Keratinocyte (primary cell): ENCODE results near the gene SMIM11.

ENCODE experiments used
- EZH2 ChIP-seq: IDR thresholded peaks from one replicate; pipeline ENCODE4 v1.6.1; 2012; ENCODE audit warnings: inconsistent platforms, mild to moderate bottlenecking, low read length, moderate library complexity
- TF ChIP-seq, protein P1 (sequence below), 3 experiments: IDR thresholded peaks in 1 of 3; conservative IDR thresholded peaks in 1 of 3; optimal IDR thresholded peaks in 1 of 3; 2 replicates in 2 of 3; 3 replicates in 1 of 3; pipeline versions ENCODE3 to v1.5.1; 2011; ENCODE audit warnings: low read length in 3 of 3, mild to moderate bottlenecking in 3 of 3, moderate library complexity in 2 of 3, control low read depth in 1 of 3, inconsistent platforms in 1 of 3; ENCODE audit not compliant: insufficient read depth in 2 of 3; ENCODE audit errors: extremely low read depth in 1 of 3

DNA sequence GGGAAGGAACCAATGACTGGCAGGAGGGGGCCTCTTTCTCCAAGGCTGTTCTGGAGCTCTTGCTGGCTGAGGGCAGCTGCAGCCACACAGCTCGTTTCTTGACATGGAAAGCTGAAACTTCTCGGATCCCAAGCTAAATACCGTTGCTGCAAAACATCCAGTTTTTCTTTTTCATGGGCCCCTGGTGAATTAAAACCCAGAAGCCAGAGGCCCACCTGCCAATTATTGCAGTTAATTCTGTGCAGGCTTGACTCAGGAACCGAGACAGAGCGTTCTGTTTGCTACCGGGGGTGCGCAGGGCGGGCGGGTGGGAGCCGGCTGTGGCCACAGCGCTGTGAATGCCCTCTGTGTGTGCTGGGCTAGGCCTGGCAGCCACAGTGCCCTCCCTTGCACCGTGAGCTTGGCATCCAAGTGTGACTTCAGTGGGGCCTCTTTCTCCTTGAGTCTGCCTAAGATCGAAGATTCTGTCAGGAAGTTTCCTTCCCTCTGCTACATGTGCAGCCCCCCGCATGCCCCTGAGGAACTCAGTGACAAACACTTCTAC, 31.4 kb upstream of the SMIM11 start:
- TF ChIP-seq, protein P1, sequence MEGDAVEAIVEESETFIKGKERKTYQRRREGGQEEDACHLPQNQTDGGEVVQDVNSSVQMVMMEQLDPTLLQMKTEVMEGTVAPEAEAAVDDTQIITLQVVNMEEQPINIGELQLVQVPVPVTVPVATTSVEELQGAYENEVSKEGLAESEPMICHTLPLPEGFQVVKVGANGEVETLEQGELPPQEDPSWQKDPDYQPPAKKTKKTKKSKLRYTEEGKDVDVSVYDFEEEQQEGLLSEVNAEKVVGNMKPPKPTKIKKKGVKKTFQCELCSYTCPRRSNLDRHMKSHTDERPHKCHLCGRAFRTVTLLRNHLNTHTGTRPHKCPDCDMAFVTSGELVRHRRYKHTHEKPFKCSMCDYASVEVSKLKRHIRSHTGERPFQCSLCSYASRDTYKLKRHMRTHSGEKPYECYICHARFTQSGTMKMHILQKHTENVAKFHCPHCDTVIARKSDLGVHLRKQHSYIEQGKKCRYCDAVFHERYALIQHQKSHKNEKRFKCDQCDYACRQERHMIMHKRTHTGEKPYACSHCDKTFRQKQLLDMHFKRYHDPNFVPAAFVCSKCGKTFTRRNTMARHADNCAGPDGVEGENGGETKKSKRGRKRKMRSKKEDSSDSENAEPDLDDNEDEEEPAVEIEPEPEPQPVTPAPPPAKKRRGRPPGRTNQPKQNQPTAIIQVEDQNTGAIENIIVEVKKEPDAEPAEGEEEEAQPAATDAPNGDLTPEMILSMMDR (optimal IDR thresholded peaks at IDR 0.05 in 1 of 3, IDR thresholded peaks at IDR 0.05 in 1 of 3, conservative IDR thresholded peaks at IDR 0.05 in 1 of 3; ENCODE audit: extremely low read depth in 1 of 3, insufficient read depth in 2 of 3, low read length in 3 of 3), result no peak
- no peak for TF ChIP-seq EZH2
